Prostate gland (tissue), 2 donors: ENCODE data around the gene ADRA2A. TPM values are rescaled to one million over a fixed set of nuclear protein-coding genes. Genes with fewer than 3 reads are reported as not detected.

Experiments
- DNase-seq: peaks from one replicate; pipeline ENCODE4 v3.0.0-alpha.2; 2019; ENCODE audit warnings: low spot score
- H3K27ac ChIP-seq, 2 donors: fragments of 200-600 bp; sonication (generic); 2 replicates each; pipeline ENCODE4 v1.5.1; 2017 to 2019
- H3K27me3 ChIP-seq: fragments of 200-600 bp; sonication (generic); replicated peaks from 2 replicates; pipeline ENCODE4 v1.5.1; 2019; ENCODE audit not compliant: insufficient read depth
- H3K36me3 ChIP-seq, 2 donors: fragments of 200-600 bp; sonication (generic); 1 replicate in 1 of 2; 2 replicates in 1 of 2; pipeline versions ENCODE4 v1.5.1 to v1.8.1; 2017 to 2019
- H3K4me1 ChIP-seq: fragments of 200-600 bp; sonication (generic); replicated peaks from 2 replicates; pipeline ENCODE4 v1.5.1; 2019
- H3K4me3 ChIP-seq, 2 donors: fragments of 200-600 bp; sonication (generic); 2 replicates each; pipeline ENCODE4 v1.5.1; 2017 to 2019
- H3K9me3 ChIP-seq: fragments of 200-600 bp; sonication (generic); 2 replicates; pipeline ENCODE4 v1.5.1; 2017
- POLR2A ChIP-seq: fragments of 450-650 bp; IDR thresholded peaks from one replicate; pipeline ENCODE4 v1.6.1; 2016; ENCODE audit warnings: antibody characterized with exemption, mild to moderate bottlenecking
- POLR2AphosphoS5 ChIP-seq: sonication (generic); formaldehyde crosslinking; IDR thresholded peaks from one replicate; pipeline ENCODE4 v1.6.1; 2017; ENCODE audit warnings: antibody characterized with exemption
- WGBS: methylation state at CpG from one replicate; pipeline ENCODE4 v1.1.5; 2018; 5-methylcytosine and 5-hydroxymethylcytosine counted together
- intact Hi-C: fragments of 100-400 bp; cut with DNase I; formaldehyde crosslinking; loops from one replicate; pipeline ENCODE4 v1.14.2; 2022
- total RNA-seq, 2 donors: library from RNA; depleted of rRNA; stranded (reverse); fragments of >200 nt; gene quantifications; one replicate each; pipeline ENCODE4 v1.1.0, GENCODE V29; 2016
- TF ChIP-seq, protein P1 (sequence below), 4 experiments: fragments of 200-600 bp in 2 of 4; fragments of 450-650 bp in 2 of 4; sonication (generic) in 2 of 4; IDR thresholded peaks; 1 replicate in 3 of 4; 2 replicates in 1 of 4; pipeline ENCODE4 v1.5.1; 2016 to 2019; ENCODE audit warnings: antibody characterized with exemption in 4 of 4, mild to moderate bottlenecking in 2 of 4, moderate library complexity in 2 of 4

ADRA2A gene
- total RNA-seq, 2 donors from 2014 or later = 0.41 to 12.3 TPM

DNA sequence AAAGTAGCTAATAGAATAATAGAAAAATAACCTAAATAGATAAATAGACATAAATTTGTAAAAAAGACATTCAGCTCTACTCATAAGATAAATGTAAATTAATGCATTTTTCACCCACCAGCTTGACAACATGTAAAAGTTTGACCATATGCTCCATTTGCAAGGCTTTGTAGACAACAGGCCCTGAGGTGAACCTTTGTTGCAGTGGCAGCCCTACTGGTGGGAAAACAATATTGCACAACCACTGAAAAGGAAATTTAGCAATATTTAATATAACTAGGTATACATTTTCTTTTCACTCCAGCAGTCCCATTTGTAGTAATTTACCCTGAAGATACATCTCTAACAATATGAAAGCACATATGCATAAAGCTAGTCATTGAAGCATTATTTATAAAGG lies 39.0 kb upstream of the ADRA2A start:
- H3K9me3 ChIP-seq = no peaks in the 10 kb centered on the region
- H3K36me3 ChIP-seq = no peaks in the 10 kb centered on the region
- no peaks in the 10 kb centered on the region for H3K4me1 ChIP-seq
- no peak overlapping the region for H3K4me3 ChIP-seq
- no peaks in the 10 kb centered on the region for H3K27me3 ChIP-seq
- intact Hi-C loops = no loop called here
- H3K27ac ChIP-seq = no peak overlapping the region
- DNase-seq = no peak
- TF ChIP-seq, protein P1, sequence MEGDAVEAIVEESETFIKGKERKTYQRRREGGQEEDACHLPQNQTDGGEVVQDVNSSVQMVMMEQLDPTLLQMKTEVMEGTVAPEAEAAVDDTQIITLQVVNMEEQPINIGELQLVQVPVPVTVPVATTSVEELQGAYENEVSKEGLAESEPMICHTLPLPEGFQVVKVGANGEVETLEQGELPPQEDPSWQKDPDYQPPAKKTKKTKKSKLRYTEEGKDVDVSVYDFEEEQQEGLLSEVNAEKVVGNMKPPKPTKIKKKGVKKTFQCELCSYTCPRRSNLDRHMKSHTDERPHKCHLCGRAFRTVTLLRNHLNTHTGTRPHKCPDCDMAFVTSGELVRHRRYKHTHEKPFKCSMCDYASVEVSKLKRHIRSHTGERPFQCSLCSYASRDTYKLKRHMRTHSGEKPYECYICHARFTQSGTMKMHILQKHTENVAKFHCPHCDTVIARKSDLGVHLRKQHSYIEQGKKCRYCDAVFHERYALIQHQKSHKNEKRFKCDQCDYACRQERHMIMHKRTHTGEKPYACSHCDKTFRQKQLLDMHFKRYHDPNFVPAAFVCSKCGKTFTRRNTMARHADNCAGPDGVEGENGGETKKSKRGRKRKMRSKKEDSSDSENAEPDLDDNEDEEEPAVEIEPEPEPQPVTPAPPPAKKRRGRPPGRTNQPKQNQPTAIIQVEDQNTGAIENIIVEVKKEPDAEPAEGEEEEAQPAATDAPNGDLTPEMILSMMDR (IDR thresholded peaks at IDR 0.05) = peak in 1 of 4 experiments; percentile 12
- TF ChIP-seq POLR2AphosphoS5 = no peak
- TF ChIP-seq POLR2A = no peak

DNA sequence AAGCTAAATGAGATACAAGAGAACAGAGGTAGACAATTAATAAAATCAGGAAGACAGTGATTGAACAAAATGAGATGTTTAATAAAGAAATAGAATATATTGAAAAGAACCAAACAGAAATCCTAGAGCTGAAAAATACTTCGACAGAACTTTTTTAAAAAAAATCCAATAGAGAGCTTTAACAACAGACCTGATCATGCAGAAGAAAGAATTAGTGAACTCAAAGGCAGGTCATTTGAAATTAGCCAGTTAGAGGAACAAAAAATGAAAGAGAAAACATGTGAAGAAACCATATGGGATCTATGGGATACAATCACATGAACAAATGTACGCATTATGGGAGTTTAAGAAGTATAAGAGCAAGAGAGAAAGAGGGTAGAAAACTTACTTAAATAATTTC lies 37.3 kb upstream of the ADRA2A start:
- TF ChIP-seq POLR2AphosphoS5 = no peak
- no peak for TF ChIP-seq POLR2A
- TF ChIP-seq, protein P1 (IDR thresholded peaks at IDR 0.05) = no peak
- Histone ChIP-seq H3K27me3 (no peaks in the 10 kb centered on the region), H3K4me3 (no peak overlapping the region), H3K9me3 (no peaks in the 10 kb centered on the region), H3K4me1 (no peaks in the 10 kb centered on the region), H3K36me3 (no peaks in the 10 kb centered on the region), H3K27ac (no peak overlapping the region)
- intact Hi-C loops = no loop called here
- 85% methylated on average over 2 of the region's 2 CpGs for WGBS
- no peak for DNase-seq

DNA sequence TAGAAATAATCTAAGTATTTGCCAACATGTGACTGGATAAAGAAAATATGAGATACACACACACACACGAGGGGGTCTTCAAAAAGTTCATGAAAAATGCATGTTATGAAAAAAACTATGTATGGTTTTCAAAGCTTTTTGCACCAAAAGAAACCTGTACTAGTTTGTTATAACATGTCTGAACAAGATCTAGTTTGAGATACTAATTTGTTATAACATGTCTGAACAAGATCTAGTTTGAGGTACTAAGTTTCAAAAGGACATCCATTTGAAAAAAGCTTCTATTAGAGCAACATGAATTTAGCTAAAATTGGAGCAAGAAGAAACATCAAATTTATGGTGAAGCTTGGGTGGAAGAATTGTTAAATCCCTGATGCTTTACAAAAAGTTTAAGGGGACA lies 19.8 kb upstream of the ADRA2A start:
- 41% methylated on average over 1 of the region's 1 CpG for WGBS
- intact Hi-C loops = no loop called here
- H3K27ac ChIP-seq = no peak overlapping the region

DNA sequence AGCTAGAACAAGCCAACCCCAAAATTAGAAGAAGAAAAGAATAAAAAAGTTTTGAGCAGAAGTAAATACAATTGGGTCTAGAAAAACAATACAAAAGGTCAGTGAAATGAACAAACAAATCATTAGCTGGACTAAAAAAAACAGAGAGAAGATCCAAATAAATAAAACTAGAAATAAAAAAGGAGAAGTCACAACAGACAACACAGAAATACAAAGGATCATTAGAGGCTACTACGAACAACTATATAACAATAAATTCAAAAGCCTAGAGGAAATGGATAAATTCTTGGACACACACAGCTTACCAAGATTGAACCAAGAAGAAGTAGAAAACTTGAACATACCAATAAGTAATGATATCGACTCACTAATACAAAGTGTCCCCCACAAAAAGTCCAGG lies 13.4 kb upstream of the ADRA2A start:
- no peaks in the 10 kb centered on the region for H3K9me3 ChIP-seq
- WGBS = 90% methylated on average over 2 of the region's 2 CpGs
- intact Hi-C loops = no loop called here

More for the DNA sequence above, 19.8 kb upstream of the ADRA2A start:
- Histone ChIP-seq H3K4me3 (no peak overlapping the region), H3K4me1 (no peaks in the 10 kb centered on the region), H3K9me3 (no peaks in the 10 kb centered on the region), H3K27me3 (no peaks in the 10 kb centered on the region), H3K36me3 (no peaks in the 10 kb centered on the region)
- DNase-seq = no peak
- TF ChIP-seq POLR2AphosphoS5 (no peak), POLR2A (no peak)
- TF ChIP-seq, protein P1 (IDR thresholded peaks at IDR 0.05) = no peak

DNA sequence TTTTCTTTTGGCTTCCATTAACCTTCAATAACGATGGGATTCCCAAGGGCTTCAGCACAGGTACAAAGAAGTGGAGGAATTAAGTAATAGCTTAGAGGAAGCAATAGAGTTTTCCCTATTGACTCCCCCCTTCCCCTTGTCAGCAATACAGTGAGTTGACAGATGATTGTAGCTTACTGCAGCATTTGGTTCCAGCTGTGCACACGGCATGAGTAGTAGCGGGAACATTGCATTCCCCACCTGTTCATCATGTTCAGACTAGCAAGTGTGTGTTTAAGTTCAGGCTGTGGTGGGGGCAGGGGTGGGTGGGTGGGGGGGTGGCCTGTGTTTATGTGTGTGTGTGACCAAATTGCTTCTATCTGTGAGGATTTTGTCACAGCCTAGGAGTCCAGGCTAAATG lies 4.6 kb upstream of the ADRA2A start:
- Histone ChIP-seq H3K27ac (no peak overlapping the region), H3K4me3 (no peak overlapping the region), H3K9me3 (no peaks in the 10 kb centered on the region), H3K27me3 (peaks cover 4% of the 10 kb centered on the region), H3K4me1 (peaks cover 4% of the 10 kb centered on the region), H3K36me3 (no peaks in the 10 kb centered on the region)
- intact Hi-C loops = loop anchor here (10.0 kb wide), 1 partner anchor 1063 kb away; no protein-coding TSS in a partner anchor
- DNase-seq = no peak
- TF ChIP-seq POLR2A (no peak), POLR2AphosphoS5 (no peak)
- TF ChIP-seq, protein P1 (IDR thresholded peaks at IDR 0.05) = no peak
- WGBS = 34% methylated on average over 3 of the region's 3 CpGs

More for the DNA sequence above, 13.4 kb upstream of the ADRA2A start:
- H3K4me1 ChIP-seq = no peaks in the 10 kb centered on the region
- no peak for DNase-seq
- H3K4me3 ChIP-seq = no peak overlapping the region
- no peak overlapping the region for H3K27ac ChIP-seq
- TF ChIP-seq POLR2AphosphoS5 (no peak), POLR2A (no peak)
- TF ChIP-seq, protein P1 (IDR thresholded peaks at IDR 0.05) = no peak
- no peaks in the 10 kb centered on the region for H3K27me3 ChIP-seq
- no peaks in the 10 kb centered on the region for H3K36me3 ChIP-seq
